GM23338 (cell line): Measurements from ENCODE around the gene NPAS2. TPM values are rescaled to one million over a fixed set of nuclear protein-coding genes. Genes with fewer than 3 reads are reported as not detected.

Experiments
- ATAC-seq: fragments of 200-7000 bp; cut with Tn5 transposase; 3 replicates; pipeline ENCODE4 v1.9.1; 2020
- DNase-seq: peaks from one replicate; pipeline ENCODE4 v3.0.0-alpha.2; 2015; ENCODE audit warnings: low spot score
- H2AFZ ChIP-seq: fragments of 200-600 bp; sonication (generic); 2 replicates; pipeline ENCODE4 v1.8.0; 2016; ENCODE audit warnings: antibody characterized with exemption, mild to moderate bottlenecking, moderate library complexity
- H3F3A ChIP-seq: fragments of 200-600 bp; sonication (generic); replicated peaks from 2 replicates; pipeline ENCODE4 v1.8.0; 2017; ENCODE audit warnings: antibody characterized with exemption, mixed run types, low read depth
- H3K27ac ChIP-seq: fragments of 200-600 bp; sonication (generic); 2 replicates; pipeline ENCODE4 v1.6.1; 2016; ENCODE audit warnings: low read depth
- H3K27me3 ChIP-seq: fragments of 200-600 bp; sonication (generic); 2 replicates; pipeline ENCODE4 v1.8.0; 2016; ENCODE audit warnings: mild to moderate bottlenecking, mixed run types, moderate library complexity; ENCODE audit not compliant: insufficient read depth
- H3K36me3 ChIP-seq: fragments of 200-600 bp; sonication (generic); 2 replicates; pipeline ENCODE4 v1.8.0; 2016; ENCODE audit warnings: mild to moderate bottlenecking; ENCODE audit not compliant: insufficient read depth
- H3K4me1 ChIP-seq: fragments of 200-600 bp; sonication (generic); 2 replicates; pipeline ENCODE4 v1.8.0; 2016; ENCODE audit warnings: mild to moderate bottlenecking, moderate library complexity; ENCODE audit not compliant: insufficient read depth
- H3K4me2 ChIP-seq: fragments of 200-600 bp; sonication (generic); 2 replicates; pipeline ENCODE4 v1.7.1; 2017; ENCODE audit warnings: mixed run types
- H3K4me3 ChIP-seq: fragments of 200-600 bp; sonication (generic); 2 replicates; pipeline ENCODE4 v1.6.1; 2016; ENCODE audit warnings: mixed run types
- H3K79me2 ChIP-seq: fragments of 200-600 bp; sonication (generic); replicated peaks from 2 replicates; pipeline ENCODE4 v1.8.0; 2017; ENCODE audit warnings: mild to moderate bottlenecking; ENCODE audit not compliant: insufficient read depth
- H3K9me2 ChIP-seq: fragments of 200-600 bp; sonication (generic); 2 replicates; pipeline ENCODE4 v1.8.0; 2017; ENCODE audit not compliant: insufficient read depth
- H4K20me1 ChIP-seq: fragments of 200-600 bp; sonication (generic); replicated peaks from 2 replicates; pipeline ENCODE4 v1.8.0; 2017; ENCODE audit warnings: mild to moderate bottlenecking; ENCODE audit not compliant: insufficient read depth
- H3K27ac Mint-ChIP-seq: 2 replicates; pipeline ENCODE4 v1.8.0; 2020; ENCODE audit warnings: inconsistent platforms, mild to moderate bottlenecking, moderate library complexity, mixed read lengths
- H3K27me3 Mint-ChIP-seq: 3 replicates; pipeline ENCODE4 v1.8.0; 2022; ENCODE audit warnings: low read depth, mild to moderate bottlenecking, moderate library complexity, mixed read lengths, inconsistent platforms; ENCODE audit not compliant: insufficient read depth, poor library complexity
- H3K36me3 Mint-ChIP-seq: 3 replicates; pipeline ENCODE4 v1.8.0; 2021; ENCODE audit warnings: low read depth, mild to moderate bottlenecking, inconsistent platforms, moderate library complexity, mixed read lengths
- H3K4me1 Mint-ChIP-seq: 3 replicates; pipeline ENCODE4 v1.8.0; 2020; ENCODE audit warnings: mild to moderate bottlenecking, inconsistent platforms, mixed read lengths
- H3K4me3 Mint-ChIP-seq: 3 replicates; pipeline ENCODE4 v1.8.0; 2021; ENCODE audit warnings: moderate library complexity, mild to moderate bottlenecking, inconsistent platforms, mixed read lengths
- H3K9me3 Mint-ChIP-seq: 3 replicates; pipeline ENCODE4 v1.8.0; 2020; ENCODE audit warnings: moderate library complexity, mild to moderate bottlenecking, inconsistent platforms, mixed read lengths
- CREB1 ChIP-seq: fragments of 250-450 bp; sonication (Bioruptor Pico); IDR thresholded peaks from 2 replicates; pipeline ENCODE4 v1.5.0; 2020; ENCODE audit warnings: low read depth, mild to moderate bottlenecking, moderate library complexity
- EZH2 ChIP-seq: fragments of 200-600 bp; sonication (generic); IDR thresholded peaks from one replicate; pipeline ENCODE4 v1.8.0; 2017; ENCODE audit warnings: antibody characterized with exemption, mild to moderate bottlenecking, low read depth; ENCODE audit not compliant: unreplicated experiment
- EZH2phosphoT487 ChIP-seq: fragments of 200-600 bp; sonication (generic); IDR thresholded peaks from one replicate; pipeline ENCODE4 v1.8.1; 2018; ENCODE audit warnings: antibody characterized with exemption; ENCODE audit not compliant: unreplicated experiment
- JUNB ChIP-seq: IDR thresholded peaks from one replicate; pipeline ENCODE4 v1.6.1; 2016; ENCODE audit warnings: antibody characterized with exemption; ENCODE audit not compliant: unreplicated experiment
- NANOG ChIP-seq: IDR thresholded peaks from 2 replicates; pipeline ENCODE4 v1.6.1; 2016; ENCODE audit warnings: antibody characterized with exemption, borderline replicate concordance
- POLR2AphosphoS5 ChIP-seq: IDR thresholded peaks from 2 replicates; pipeline ENCODE4 v1.6.1; 2016; ENCODE audit warnings: antibody characterized with exemption, low read depth
- REST ChIP-seq: IDR thresholded peaks from one replicate; pipeline ENCODE4 v1.6.1; 2018; ENCODE audit warnings: antibody characterized with exemption; ENCODE audit not compliant: unreplicated experiment
- STAT1 ChIP-seq: IDR thresholded peaks from one replicate; pipeline ENCODE4 v1.6.1; 2016; ENCODE audit warnings: antibody characterized with exemption; ENCODE audit not compliant: unreplicated experiment
- ZNF331 ChIP-seq: fragments of 250-450 bp; sonication (Bioruptor Pico); IDR thresholded peaks from 2 replicates; pipeline ENCODE4 v1.5.0; 2020; ENCODE audit warnings: low read depth, mild to moderate bottlenecking, moderate library complexity
- ZNF462 ChIP-seq: fragments of 250-450 bp; sonication (Bioruptor Pico); IDR thresholded peaks from 2 replicates; pipeline ENCODE4 v1.5.0; 2020; ENCODE audit warnings: mild to moderate bottlenecking, moderate library complexity
- polyA plus RNA-seq: library from polyadenylated mRNA; unstranded; fragments of >200 nt; fragmentation: Nextera tagmentation; extraction: Ambion mirVana; gene quantifications from 2 replicates; pipeline ENCODE4 v1.2.1, GENCODE V29; 2016
- total RNA-seq: library from RNA; depleted of rRNA; stranded (reverse); fragments of >200 nt; shearing (Covaris generic); gene quantifications from 2 replicates; pipeline ENCODE4 v1.2.3, GENCODE V29; 2014
- TF ChIP-seq, protein P1 (sequence below), 2 experiments: fragments of 200-600 bp in 1 of 2; sonication (generic) in 1 of 2; conservative IDR thresholded peaks; 2 replicates each; pipeline versions ENCODE4 v1.5.1 to v1.6.1; 2016 to 2017; ENCODE audit warnings: antibody characterized with exemption in 2 of 2, low read depth in 2 of 2, mild to moderate bottlenecking in 2 of 2, moderate library complexity in 1 of 2

Gene NPAS2
- total and polyA plus RNA-seq, 2 experiments from 2014 or later, result 0.56 to 1.1 TPM

DNA sequence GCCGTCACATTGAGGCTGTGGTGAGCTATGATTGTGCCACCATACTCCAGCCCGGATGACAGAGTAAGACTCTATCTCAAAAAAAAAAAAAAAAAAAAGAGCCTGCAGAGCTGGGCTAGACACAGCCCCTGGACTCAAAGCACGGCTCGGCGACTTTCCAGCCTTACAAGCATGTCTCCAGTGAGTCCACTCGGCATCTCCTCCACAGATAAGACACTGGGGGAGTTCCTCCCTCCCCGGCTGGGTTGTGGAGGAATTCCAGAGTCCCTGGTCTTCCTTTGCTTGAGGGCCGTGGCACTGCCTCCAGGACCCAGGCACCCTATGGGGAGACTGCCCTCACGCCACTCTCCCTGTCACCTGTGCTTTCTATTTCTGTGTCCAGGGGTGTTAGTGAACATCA, 151.3 kb downstream of the NPAS2 start:
- Histone ChIP-seq H3K79me2 (no peaks in the 10 kb centered on the region), H2AFZ (no peak overlapping the region), H3K4me2 (no peak overlapping the region), H3K27me3 (no peaks in the 10 kb centered on the region), H3K27ac (no peak overlapping the region), H3K9me2 (no peaks in the 10 kb centered on the region), H4K20me1 (no peaks in the 10 kb centered on the region), H3F3A (no peaks in the 10 kb centered on the region), H3K36me3 (no peaks in the 10 kb centered on the region), H3K4me3 (no peak overlapping the region), H3K4me1 (no peaks in the 10 kb centered on the region)
- peaks cover 3% of the 10 kb centered on the region for H3K27me3 Mint-ChIP-seq
- DNase-seq, result no peak
- no peak overlapping the region for H3K27ac Mint-ChIP-seq
- ATAC-seq, result no peak
- H3K9me3 Mint-ChIP-seq, result no peaks in the 10 kb centered on the region
- no peak overlapping the region for H3K4me3 Mint-ChIP-seq
- no peaks in the 10 kb centered on the region for H3K36me3 Mint-ChIP-seq
- TF ChIP-seq EZH2, result no peak
- no peak for TF ChIP-seq JUNB
- TF ChIP-seq ZNF331 (CRISPR knock-in tag), result no peak
- TF ChIP-seq, protein P1, sequence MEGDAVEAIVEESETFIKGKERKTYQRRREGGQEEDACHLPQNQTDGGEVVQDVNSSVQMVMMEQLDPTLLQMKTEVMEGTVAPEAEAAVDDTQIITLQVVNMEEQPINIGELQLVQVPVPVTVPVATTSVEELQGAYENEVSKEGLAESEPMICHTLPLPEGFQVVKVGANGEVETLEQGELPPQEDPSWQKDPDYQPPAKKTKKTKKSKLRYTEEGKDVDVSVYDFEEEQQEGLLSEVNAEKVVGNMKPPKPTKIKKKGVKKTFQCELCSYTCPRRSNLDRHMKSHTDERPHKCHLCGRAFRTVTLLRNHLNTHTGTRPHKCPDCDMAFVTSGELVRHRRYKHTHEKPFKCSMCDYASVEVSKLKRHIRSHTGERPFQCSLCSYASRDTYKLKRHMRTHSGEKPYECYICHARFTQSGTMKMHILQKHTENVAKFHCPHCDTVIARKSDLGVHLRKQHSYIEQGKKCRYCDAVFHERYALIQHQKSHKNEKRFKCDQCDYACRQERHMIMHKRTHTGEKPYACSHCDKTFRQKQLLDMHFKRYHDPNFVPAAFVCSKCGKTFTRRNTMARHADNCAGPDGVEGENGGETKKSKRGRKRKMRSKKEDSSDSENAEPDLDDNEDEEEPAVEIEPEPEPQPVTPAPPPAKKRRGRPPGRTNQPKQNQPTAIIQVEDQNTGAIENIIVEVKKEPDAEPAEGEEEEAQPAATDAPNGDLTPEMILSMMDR (conservative IDR thresholded peaks at IDR 0.05; ENCODE audit: low read depth in 2 of 2), result no peak
- no peak for TF ChIP-seq EZH2phosphoT487
- H3K4me1 Mint-ChIP-seq, result peaks cover 1% of the 10 kb centered on the region; the same call in 2 of the 3 replicates

GRCh38 chr2:100972452-100972851, 152.5 kb downstream of the NPAS2 start:
- H3K4me1 Mint-ChIP-seq, result no peaks in the 10 kb centered on the region; the same call in 1 of the 3 replicates
- Histone ChIP-seq H4K20me1 (no peaks in the 10 kb centered on the region), H3F3A (no peaks in the 10 kb centered on the region), H3K27ac (no peak overlapping the region), H2AFZ (no peak overlapping the region), H3K79me2 (no peaks in the 10 kb centered on the region), H3K36me3 (no peaks in the 10 kb centered on the region), H3K4me1 (no peaks in the 10 kb centered on the region), H3K4me2 (no peak overlapping the region), H3K27me3 (no peaks in the 10 kb centered on the region), H3K9me2 (no peaks in the 10 kb centered on the region), H3K4me3 (no peak overlapping the region)
- peaks cover 3% of the 10 kb centered on the region for H3K27me3 Mint-ChIP-seq
- TF ChIP-seq CREB1 (CRISPR knock-in tag) (no peak), EZH2 (no peak), NANOG (no peak), POLR2AphosphoS5 (no peak), JUNB (no peak), REST (no peak), ZNF462 (CRISPR knock-in tag) (no peak), STAT1 (no peak)
- H3K4me3 Mint-ChIP-seq, result no peak overlapping the region
- ATAC-seq (no peak), DNase-seq (no peak)
- no peaks in the 10 kb centered on the region for H3K36me3 Mint-ChIP-seq
- no peaks in the 10 kb centered on the region for H3K9me3 Mint-ChIP-seq
- H3K27ac Mint-ChIP-seq, result no peak overlapping the region
